K562 (cell line): ENCODE results near the gene SETD5. TPM values are rescaled to one million over a fixed set of nuclear protein-coding genes. Genes with fewer than 3 reads are reported as not detected.
A peak's percentile ranks its signal among the peaks of the same experiment; 100 is the strongest.

ENCODE experiments used
- ATAC-seq: fragments of 200-7000 bp; cut with Tn5 transposase; 3 replicates; pipeline ENCODE4 v1.9.1; 2020; ENCODE audit warnings: moderate library complexity
- BruUV-seq: library from RNA; stranded (reverse); fragments of 400-500 nt; replicated peaks from 2 replicates; lab custom pipeline; 2021; lab: Mats Ljungman, UMichigan
- CTCF ChIA-PET: fragments of 300-600 bp; formaldehyde crosslinking; extraction: SDS; loops from one replicate; lab custom pipeline; 2021; ENCODE audit warnings: low intra/inter-chr PET ratio; lab: Yijun Ruan, JAX
- POLR2A ChIA-PET: fragments of 300-600, 350-650 bp; sonication (Branson Sonifier 250); formaldehyde crosslinking; extraction: SDS; loops from one replicate; lab custom pipeline; 2021; ENCODE audit warnings: antibody characterized with exemption, inconsistent platforms; lab: Yijun Ruan, JAX
- DNase-seq, 4 experiments: peaks; one replicate each; pipeline versions ENCODE4 v3.0.0 to v3.0.0-alpha.2; 2011 to 2018; ENCODE audit warnings: low spot score in 3 of 4, mixed read lengths in 3 of 4; ENCODE audit errors: extremely low read depth in 1 of 4
- FAIRE-seq: peaks from 2 replicates; lab custom pipeline; 2011; peaks lifted over from hg19 to GRCh38; lab: Jason Lieb, UNC
- H2AFZ ChIP-seq: 2 replicates; pipeline ENCODE4 v1.6.0; 2011; ENCODE audit warnings: low read depth, low read length, control low read depth, inconsistent platforms
- H3K27ac ChIP-seq: fragments of 200-600 bp; 3 replicates; pipeline ENCODE4 v1.8.0; 2011; ENCODE audit warnings: low read depth, mild to moderate bottlenecking, control low read depth, inconsistent platforms, low read length, moderate library complexity, mixed read lengths; ENCODE audit errors: extremely low read depth
- H3K27me3 ChIP-seq, 2 experiments: fragments of 300-600 bp in 1 of 2; 2 replicates in 1 of 2; 3 replicates in 1 of 2; pipeline versions ENCODE4 v1.6.0 to v1.8.0; 2011; ENCODE audit warnings: inconsistent platforms in 2 of 2, low read length in 2 of 2, mild to moderate bottlenecking in 1 of 2, mixed read lengths in 1 of 2, moderate library complexity in 1 of 2; ENCODE audit not compliant: control insufficient read depth in 2 of 2, insufficient read depth in 2 of 2
- H3K36me3 ChIP-seq: fragments of 300-600 bp; 3 replicates; pipeline ENCODE4 v1.8.0; 2011; ENCODE audit warnings: mild to moderate bottlenecking, low read length, inconsistent platforms; ENCODE audit not compliant: control insufficient read depth, insufficient read depth
- H3K4me1 ChIP-seq, 2 experiments: fragments of 200-600 bp in 1 of 2; replicated peaks in 1 of 2; 2 replicates in 1 of 2; 3 replicates in 1 of 2; pipeline versions ENCODE4 v1.5.1 to v1.8.0; 2011; ENCODE audit warnings: inconsistent platforms in 2 of 2, low read length in 2 of 2, mild to moderate bottlenecking in 1 of 2, mixed read lengths in 1 of 2, moderate library complexity in 1 of 2; ENCODE audit not compliant: control insufficient read depth in 2 of 2, insufficient read depth in 2 of 2
- H3K4me2 ChIP-seq: 2 replicates; pipeline ENCODE4 v1.6.1; 2011; ENCODE audit warnings: low read length, control low read depth, inconsistent platforms, mixed read lengths; ENCODE audit not compliant: insufficient read depth
- H3K4me3 ChIP-seq: fragments of 200-600 bp; sonication (generic), shearing (Covaris generic); 2 replicates; pipeline ENCODE4 v1.5.1; 2016; ENCODE audit warnings: control low read depth, inconsistent platforms
- H3K79me2 ChIP-seq: fragments of 200-600 bp; 3 replicates; pipeline ENCODE4 v1.8.0; 2011; ENCODE audit warnings: low read length, inconsistent platforms; ENCODE audit not compliant: control insufficient read depth, insufficient read depth
- H3K9ac ChIP-seq, 2 experiments: 2 replicates each; pipeline versions ENCODE4 v1.6.0 to v1.6.1; 2011; ENCODE audit warnings: low read depth in 2 of 2, low read length in 2 of 2, control low read depth in 1 of 2, inconsistent platforms in 1 of 2, mild to moderate bottlenecking in 1 of 2, mixed read lengths in 1 of 2; ENCODE audit not compliant: insufficient read depth in 1 of 2
- H3K9me1 ChIP-seq: one replicate; pipeline ENCODE4 v1.6.0; 2011; ENCODE audit warnings: inconsistent platforms, mild to moderate bottlenecking, low read length, moderate library complexity; ENCODE audit not compliant: control insufficient read depth, insufficient read depth
- H3K9me3 ChIP-seq: replicated peaks from 2 replicates; pipeline ENCODE4 v1.5.1; 2011; ENCODE audit warnings: low read depth, low read length, inconsistent platforms; ENCODE audit not compliant: control insufficient read depth, insufficient read depth
- H4K20me1 ChIP-seq: replicated peaks from 2 replicates; pipeline ENCODE4 v1.6.1; 2011; ENCODE audit warnings: low read length, inconsistent platforms, mixed read lengths; ENCODE audit not compliant: control insufficient read depth, insufficient read depth
- ARID1B ChIP-seq: fragments of 450-650 bp; IDR thresholded peaks from 2 replicates; pipeline ENCODE4 v1.6.1; 2016; ENCODE audit warnings: antibody characterized with exemption, mild to moderate bottlenecking, inconsistent platforms
- EWSR1 ChIP-seq: fragments of 450-650 bp; IDR thresholded peaks from 2 replicates; pipeline ENCODE4 v1.6.1; 2018; ENCODE audit warnings: borderline replicate concordance, mild to moderate bottlenecking, low read depth, moderate library complexity; ENCODE audit not compliant: partially characterized antibody
- HES1 ChIP-seq: fragments of 450-650 bp; IDR thresholded peaks from 2 replicates; pipeline ENCODE4 v1.6.1; 2016; ENCODE audit warnings: low read depth, mild to moderate bottlenecking, moderate library complexity
- JUND ChIP-seq, 2 experiments: IDR thresholded peaks; 2 replicates in 1 of 2; 3 replicates in 1 of 2; pipeline ENCODE4 v1.6.1; 2011; ENCODE audit warnings: borderline replicate concordance in 2 of 2, low read depth in 2 of 2, low read length in 2 of 2, improper control_type of control experiment in 1 of 2, missing biosample characterization in 1 of 2, missing genetic modification characterization in 1 of 2, missing genetic modification reagents in 1 of 2
- MTA3 ChIP-seq: fragments of 450-650 bp; formaldehyde crosslinking; IDR thresholded peaks from 2 replicates; pipeline ENCODE4 v1.6.1; 2017; ENCODE audit warnings: mild to moderate bottlenecking, borderline replicate concordance
- PPARD ChIP-seq: fragments of 250-450 bp; sonication (Bioruptor Pico); IDR thresholded peaks from 2 replicates; pipeline ENCODE4 v1.8.0; 2022; ENCODE audit warnings: inconsistent platforms, mild to moderate bottlenecking, moderate library complexity
- PYGO2 ChIP-seq: fragments of 450-650 bp; IDR thresholded peaks from 2 replicates; pipeline ENCODE4 v1.6.1; 2016; ENCODE audit warnings: mild to moderate bottlenecking, missing genetic modification characterization, moderate library complexity, missing compliant biosample characterization
- RUNX1 ChIP-seq: sonication (generic); IDR thresholded peaks from 2 replicates; pipeline ENCODE4 v1.6.1; 2016; ENCODE audit warnings: antibody characterized with exemption, low read depth
- SAP30 ChIP-seq: fragments of 200-600 bp; sonication (generic); IDR thresholded peaks from 2 replicates; pipeline ENCODE4 v1.6.1; 2012; ENCODE audit warnings: borderline replicate concordance, low read depth, mild to moderate bottlenecking, moderate library complexity, low read length, control low read depth, inconsistent platforms; ENCODE audit not compliant: insufficient read depth, poor library complexity, severe bottlenecking
- ZNF280B ChIP-seq: fragments of 250-450 bp; sonication (Bioruptor Pico); IDR thresholded peaks from 2 replicates; pipeline ENCODE4 v1.5.1; 2021; ENCODE audit warnings: mild to moderate bottlenecking
- ZNF76 ChIP-seq: fragments of 250-450 bp; sonication (Bioruptor Pico); IDR thresholded peaks from 2 replicates; pipeline ENCODE4 v1.4.0; 2020; ENCODE audit warnings: mild to moderate bottlenecking, moderate library complexity, borderline replicate concordance
- whole genome bisulfite sequencing: fragments of 100-300 bp; shearing (Covaris generic); methylation state at CpG from one replicate; pipeline ENCODE4 v1.1.6; 2016; ENCODE audit warnings: low coverage, mixed read lengths; ENCODE audit not compliant: insufficient coverage; ENCODE audit errors: missing lambda C conversion rate; 5-methylcytosine and 5-hydroxymethylcytosine counted together
- in situ Hi-C: fragments of 300-500 bp; cut with MboI; formaldehyde crosslinking; loops from 4 replicates; pipeline ENCODE4 v1.15.0; 2018; ENCODE audit warnings: inconsistent platforms, mixed read lengths
- intact Hi-C: fragments of 100-400 bp; cut with micrococcal nuclease; formaldehyde crosslinking; loops from 2 replicates; pipeline ENCODE4 v1.14.2; 2022
- polyA plus RNA-seq, 8 experiments: library from polyadenylated mRNA; depleted of rRNA in 4 of 8; stranded (reverse) in 5 of 8; unstranded in 3 of 8; fragments of >200 nt; fragmentation: Nextera tagmentation in 2 of 8; fragmentation: Illumina TruSeq in 1 of 8; extraction: Ambion mirVana in 2 of 8; extraction: Trizol in 1 of 8; gene quantifications; 2 replicates each; pipeline versions ENCODE4 v1.2.1 to v1.2.3, GENCODE V29; 2011 to 2014; ENCODE audit warnings: inconsistent platforms in 1 of 8, missing spikeins in 1 of 8
- total RNA-seq, 7 experiments: library from RNA; depleted of rRNA in 6 of 7; stranded (reverse); fragments of >200 nt in 6 of 7; fragmentation: Illumina TruSeq in 2 of 7; extraction: Trizol in 2 of 7; gene quantifications; 2 replicates each; pipeline versions ENCODE4 v1.2.1 to v1.2.3, GENCODE V29; 2011 to 2021; ENCODE audit warnings: low replicate concordance in 1 of 7

SETD5 gene
- total and polyA plus RNA-seq, 9 of the 15 experiments (the other 6 are each of a cell fraction or from before 2014, with no cell fraction given): 20.8 to 135 (median 87.2) TPM

GRCh38 chr3:9406856-9407626, 9.6 kb downstream of the SETD5 start:
- H2AFZ ChIP-seq: no peak overlapping the region
- H3K27ac ChIP-seq: no peak overlapping the region
- TF ChIP-seq RUNX1: no peak
- no peak for TF ChIP-seq JUND (IDR thresholded peaks at IDR 0.05; ENCODE audit: borderline replicate concordance, low read depth, low read length)
- no peak for TF ChIP-seq JUND (tag; IDR thresholded peaks at IDR 0.05; ENCODE audit: borderline replicate concordance, low read depth, low read length)
- TF ChIP-seq HES1: no peak
- no peak for TF ChIP-seq PPARD (CRISPR knock-in tag)
- TF ChIP-seq SAP30: no peak
- TF ChIP-seq ZNF76 (CRISPR knock-in tag): no peak
- no peak for TF ChIP-seq EWSR1
- no peak for TF ChIP-seq PYGO2 (tag)
- no peak for TF ChIP-seq ARID1B
- no peak for TF ChIP-seq MTA3
- TF ChIP-seq ZNF280B (CRISPR knock-in tag): no peak
- H3K4me2 ChIP-seq: no peak overlapping the region; the same call in 1 of the 2 replicates
- CTCF ChIA-PET: no interaction called here
- FAIRE-seq: no peak
- in situ Hi-C loops (no loop called here), intact Hi-C loops (no loop called here)
- no peak for DNase-seq
- BruUV-seq: no TSS peak
- peaks cover 6% of the 10 kb centered on the region; the same call in 2 of the 3 replicates for H3K36me3 ChIP-seq
- peak; percentile 1; the same call in 1 of the 3 replicates for ATAC-seq
- H3K9me1 ChIP-seq: no peaks in the 10 kb centered on the region
- peaks cover 100% of the 10 kb centered on the region for H3K79me2 ChIP-seq
- POLR2A ChIA-PET: interaction anchor here (0.6 to 5.7 kb wide), 3 partner anchors 9 to 10 kb away, joined by 3 to 95 read pairs (median 3); partner anchors contain the start of gene SETD5
- no peaks in the 10 kb centered on the region for H3K27me3 ChIP-seq
- peaks cover 47% of the 10 kb centered on the region for H4K20me1 ChIP-seq
- H3K4me3 ChIP-seq: no peak overlapping the region
- H3K9ac ChIP-seq: no peak overlapping the region
- H3K4me1 ChIP-seq: peaks cover 3 to 50% of the 10 kb centered on the region in 2 experiments; a peak in 4 of 5 replicates
- WGBS: 73% methylated on average over 7 of the region's 7 CpGs
- no peaks in the 10 kb centered on the region for H3K9me3 ChIP-seq
